AG04450 (cell line): ENCODE results near the gene TSPAN31. TPM values are rescaled to one million over a fixed set of nuclear protein-coding genes. Genes with fewer than 3 reads are reported as not detected.

Experiments
- CTCF ChIA-PET: fragments of 300-600, 350-600 bp; formaldehyde crosslinking; extraction: SDS; loops from one replicate; lab custom pipeline; 2022; ENCODE audit warnings: antibody characterized with exemption, inconsistent platforms; lab: Charles Lee
- POLR2A ChIA-PET: fragments of 350-600 bp; formaldehyde crosslinking; extraction: SDS; loops from one replicate; lab custom pipeline; 2021; ENCODE audit warnings: antibody characterized with exemption, inconsistent platforms; lab: Yijun Ruan, JAX
- DNase-seq: peaks from one replicate; pipeline ENCODE4 v3.0.0-alpha.2; 2011; ENCODE audit warnings: low read depth, low spot score
- H3K27ac ChIP-seq: one replicate; pipeline ENCODE4 v1.5.1; 2012; ENCODE audit warnings: low read depth, low read length, control low read depth
- H3K27me3 ChIP-seq: one replicate; pipeline ENCODE4 v1.6.0; 2012; ENCODE audit warnings: low read length; ENCODE audit not compliant: control insufficient read depth, insufficient read depth
- H3K4me3 ChIP-seq: 2 replicates; pipeline ENCODE4 v1.5.1; 2011; ENCODE audit warnings: mild to moderate bottlenecking, low read depth, low read length, control low read depth
- H3K9me3 ChIP-seq: 2 replicates; pipeline ENCODE4 v1.5.1; 2012; ENCODE audit warnings: low read length; ENCODE audit not compliant: control insufficient read depth, insufficient read depth
- polyA plus RNA-seq: library from polyadenylated mRNA; depleted of rRNA; stranded (reverse); fragments of >200 nt; gene quantifications from 2 replicates; pipeline ENCODE4 v1.2.3, GENCODE V29; 2011
- TF ChIP-seq, protein P1 (sequence below): IDR thresholded peaks from 2 replicates; pipeline ENCODE4 v1.5.1; 2011; ENCODE audit warnings: low read depth, low read length, control low read depth, inconsistent platforms

Gene TSPAN31
- polyA plus RNA-seq, 1 experiment: 45.9 TPM

DNA sequence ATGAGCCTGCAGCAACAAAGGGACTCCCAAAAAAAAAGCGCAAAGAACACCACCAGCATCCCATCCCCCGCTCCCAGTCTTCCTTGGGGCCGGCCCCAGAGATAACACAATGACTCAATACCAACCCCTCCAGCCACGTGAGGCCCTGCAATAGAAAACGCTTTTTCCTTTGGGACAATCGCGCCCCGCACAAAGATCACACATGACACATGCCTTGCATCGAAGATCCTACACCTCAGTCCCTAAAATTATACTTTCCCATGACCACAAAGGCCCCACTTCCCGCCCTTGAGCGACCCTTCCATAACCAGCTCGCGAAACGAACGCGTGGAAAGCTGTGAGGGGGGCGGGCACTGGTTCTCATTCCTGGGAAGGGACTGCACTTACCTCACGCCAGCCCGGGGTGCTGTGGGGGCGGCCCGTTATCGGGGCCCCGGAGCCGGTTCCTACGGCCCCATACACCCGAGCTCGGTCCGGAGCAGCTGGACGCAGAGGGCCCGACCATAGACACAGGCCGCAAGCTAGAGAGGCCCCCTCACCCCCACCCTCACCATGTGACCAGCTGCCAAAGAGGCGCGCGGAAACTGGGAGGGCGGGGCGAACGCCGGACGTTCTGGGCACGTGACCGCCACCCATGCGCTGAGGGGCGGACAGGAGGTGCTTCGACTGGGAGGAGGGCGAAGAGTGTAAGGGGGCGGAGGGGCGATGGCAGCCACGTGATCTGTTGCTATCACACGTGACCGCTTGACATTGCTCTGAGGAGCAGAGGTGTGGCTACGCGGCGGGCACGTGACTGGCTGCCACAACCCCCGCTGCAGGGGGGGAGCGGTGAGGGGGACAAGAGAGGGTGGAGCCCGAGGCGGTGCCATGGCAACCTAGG, 7.2 kb downstream of the TSPAN31 start, which contains the start of gene CDK4:
Gene CDK4 (minus strand): TSS at position 523 of the 880 bp plus-strand sequence. CDS start 593 bp downstream, outside the sequence.
- POLR2A ChIA-PET: interaction anchor here (0.5 to 1.2 kb wide), 3 partner anchors 13 to 95 kb away, joined by 4 to 6 read pairs (median 5); partner anchors contain the start of genes CTDSP2, EEF1AKMT3 and METTL1
- peak; percentile 100 for DNase-seq
- CTCF ChIA-PET: interaction anchor here (1.0 kb wide), 1 partner anchor 26 kb away, joined by 4 read pairs; no protein-coding TSS in a partner anchor
- peaks cover 15% of the 10 kb centered on the region for H3K27me3 ChIP-seq
- H3K27ac ChIP-seq: peak within 1 kb of the TSS; percentile 91
- no peaks in the 10 kb centered on the region; the same call in 1 of the 2 replicates for H3K9me3 ChIP-seq
- H3K4me3 ChIP-seq: peak within 1 kb of the TSS; percentile 91
- TF ChIP-seq, protein P1, sequence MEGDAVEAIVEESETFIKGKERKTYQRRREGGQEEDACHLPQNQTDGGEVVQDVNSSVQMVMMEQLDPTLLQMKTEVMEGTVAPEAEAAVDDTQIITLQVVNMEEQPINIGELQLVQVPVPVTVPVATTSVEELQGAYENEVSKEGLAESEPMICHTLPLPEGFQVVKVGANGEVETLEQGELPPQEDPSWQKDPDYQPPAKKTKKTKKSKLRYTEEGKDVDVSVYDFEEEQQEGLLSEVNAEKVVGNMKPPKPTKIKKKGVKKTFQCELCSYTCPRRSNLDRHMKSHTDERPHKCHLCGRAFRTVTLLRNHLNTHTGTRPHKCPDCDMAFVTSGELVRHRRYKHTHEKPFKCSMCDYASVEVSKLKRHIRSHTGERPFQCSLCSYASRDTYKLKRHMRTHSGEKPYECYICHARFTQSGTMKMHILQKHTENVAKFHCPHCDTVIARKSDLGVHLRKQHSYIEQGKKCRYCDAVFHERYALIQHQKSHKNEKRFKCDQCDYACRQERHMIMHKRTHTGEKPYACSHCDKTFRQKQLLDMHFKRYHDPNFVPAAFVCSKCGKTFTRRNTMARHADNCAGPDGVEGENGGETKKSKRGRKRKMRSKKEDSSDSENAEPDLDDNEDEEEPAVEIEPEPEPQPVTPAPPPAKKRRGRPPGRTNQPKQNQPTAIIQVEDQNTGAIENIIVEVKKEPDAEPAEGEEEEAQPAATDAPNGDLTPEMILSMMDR: no peak

- CTCF ChIA-PET: interaction anchor here (1.0 kb wide), 1 partner anchor 27 kb away, joined by 4 read pairs; no protein-coding TSS in a partner anchor
- TF ChIP-seq, protein P1: no peak
- H3K9me3 ChIP-seq: no peaks in the 10 kb centered on the region; the same call in 1 of the 2 replicates
- POLR2A ChIA-PET: interaction anchor here (0.5 to 1.2 kb wide), 3 partner anchors 12 to 94 kb away, joined by 4 to 6 read pairs (median 5); partner anchors contain the start of genes CTDSP2, EEF1AKMT3 and METTL1
- H3K27me3 ChIP-seq: peaks cover 15% of the 10 kb centered on the region
- DNase-seq: no peak
- no peak overlapping the region for H3K27ac ChIP-seq
- peak overlapping the region; percentile 49 for H3K4me3 ChIP-seq
These were observed 7.8 kb downstream of the TSPAN31 start for GRCh38 chr12:57752668-57753000.

DNA sequence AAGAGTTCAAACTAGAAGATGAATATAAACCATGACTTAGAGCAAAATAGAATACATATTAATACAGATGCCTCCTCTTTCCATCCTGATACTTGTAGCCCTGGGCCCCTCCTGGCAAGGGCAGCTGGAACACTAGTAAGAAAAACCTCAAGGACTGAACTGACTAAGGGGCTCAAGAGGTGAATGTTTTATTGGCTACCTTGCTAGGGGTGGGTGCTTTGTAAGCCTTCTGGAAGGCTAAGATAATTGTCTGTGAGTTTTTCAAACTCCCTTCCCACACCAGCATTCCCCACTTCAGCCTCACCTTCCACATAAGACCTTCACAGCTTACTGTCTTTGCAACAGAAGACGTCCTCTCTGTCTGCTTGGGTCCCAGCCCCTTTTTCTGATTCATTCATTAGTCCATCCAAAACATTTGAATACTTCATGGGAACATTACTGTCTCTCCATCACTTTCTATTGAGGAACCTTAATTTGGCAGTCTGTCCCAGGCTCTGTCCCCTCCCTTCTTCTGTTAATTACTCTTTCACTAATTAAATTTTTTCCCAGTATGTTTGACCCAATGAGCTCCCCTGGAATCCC, 9.0 kb downstream of the TSPAN31 start:
- peaks cover 15% of the 10 kb centered on the region for H3K27me3 ChIP-seq
- no peak for DNase-seq
- POLR2A ChIA-PET: interaction anchor here (0.6 kb wide), 1 partner anchor 171 kb away, joined by 3 read pairs; no protein-coding TSS in a partner anchor
- no peaks in the 10 kb centered on the region; the same call in 1 of the 2 replicates for H3K9me3 ChIP-seq
- H3K4me3 ChIP-seq: no peak overlapping the region
- CTCF ChIA-PET: no interaction called here
- H3K27ac ChIP-seq: no peak overlapping the region
- TF ChIP-seq, protein P1: no peak

DNA sequence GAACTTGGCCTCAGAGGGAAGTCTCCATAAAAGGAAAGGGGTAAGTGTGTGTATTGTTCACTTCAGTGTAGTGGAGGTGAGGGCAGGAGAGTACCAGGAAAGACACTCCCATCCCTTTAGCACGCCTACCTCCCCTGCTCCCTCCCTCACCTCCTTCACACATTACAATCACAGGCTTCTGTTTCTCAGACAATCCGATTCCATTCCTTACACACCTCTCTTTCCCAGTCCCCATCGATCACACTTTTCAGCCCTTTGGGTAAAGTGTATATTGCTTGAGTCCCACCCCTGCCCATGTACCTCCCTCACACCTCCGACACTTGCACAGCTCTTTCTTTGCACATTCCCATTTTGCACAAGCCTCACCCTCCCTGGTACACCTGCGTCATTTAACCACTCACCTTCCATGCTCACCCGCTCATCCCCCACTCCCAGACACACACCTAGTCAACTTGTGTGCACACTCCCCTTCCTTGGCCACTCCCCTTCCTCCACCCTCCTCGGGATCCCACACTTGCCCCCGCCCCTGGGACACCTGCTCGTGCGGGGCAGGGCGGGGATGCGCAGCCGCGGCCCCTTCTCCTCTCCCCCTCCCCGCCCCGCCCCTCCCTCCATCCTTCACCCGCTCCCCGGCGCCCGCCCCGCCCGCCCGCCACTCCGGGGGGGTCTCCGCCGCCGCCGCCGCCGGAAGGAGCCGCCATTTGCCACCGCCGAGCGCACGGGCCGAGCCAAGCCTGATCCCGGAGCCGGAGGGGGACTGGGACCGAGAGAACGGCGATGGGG, 9.8 kb downstream of the TSPAN31 start, which contains the start of gene MARCHF9:
Gene MARCHF9 (plus strand): TSS at position 693 of the 783 bp plus-strand sequence. CDS start 426 bp downstream, outside the sequence.
- Histone ChIP-seq H3K9me3 (no peaks in the 10 kb centered on the region; the same call in 1 of the 2 replicates), H3K27ac (no peak within 1 kb of the TSS), H3K27me3 (peaks cover 15% of the 10 kb centered on the region), H3K4me3 (peak within 1 kb of the TSS; percentile 61)
- ChIA-PET CTCF (no interaction called here), POLR2A (interaction anchor here (0.6 to 1.0 kb wide), 2 partner anchors 18 to 172 kb away, joined by 3 read pairs; partner anchors contain the start of gene EEF1AKMT3)
- TF ChIP-seq, protein P1: no peak
- no peak for DNase-seq
